Measurements from ENCODE around the gene POGZ. TPM values are rescaled to one million over a fixed set of nuclear protein-coding genes. Genes with fewer than 3 reads are reported as not detected.

POGZ gene
- total RNA-seq, 4 donors from 2014 or later, result 35.0 to 63.3 (median 49.1) TPM

GRCh38 chr1:151494741-151495281, 35.5 kb upstream of the POGZ start:
- Histone ChIP-seq H3K4me3 (no peak overlapping the region), H3K36me3 (no peaks in the 10 kb centered on the region), H3K27me3 (no peaks in the 10 kb centered on the region), H3K4me1 (peaks cover 0 to 15% (median 9%) of the 10 kb centered on the region in 4 donors), H3K9me3 (no peaks in the 10 kb centered on the region), H3K27ac (replicated peaks in 1 of 4) (peak overlapping the region in 3 of 4 donors; percentile 11 to 26 (median 12))
- 0% methylated on average over 1 of the region's 1 CpG for WGBS
- intact Hi-C loops (cut with DNase I), result no loop called here
- TF ChIP-seq CTCF (IDR thresholded peaks at IDR 0.05) (no peak), EP300 (IDR thresholded peaks at IDR 0.05) (no peak), POLR2A (IDR thresholded peaks at IDR 0.05; ENCODE audit: low read depth) (no peak), POLR2AphosphoS5 (IDR thresholded peaks at IDR 0.05) (no peak)
- DNase-seq (ENCODE audit: extremely low spot score), result no peak

GRCh38 chr1:151493042-151493441, 33.7 kb upstream of the POGZ start:
- Histone ChIP-seq H3K27ac (replicated peaks in 1 of 4) (no peak overlapping the region), H3K9me3 (no peaks in the 10 kb centered on the region), H3K4me3 (no peak overlapping the region), H3K36me3 (no peaks in the 10 kb centered on the region), H3K27me3 (no peaks in the 10 kb centered on the region), H3K4me1 (peaks cover 0 to 15% (median 9%) of the 10 kb centered on the region in 4 donors)
- DNase-seq (ENCODE audit: extremely low spot score), result no peak
- WGBS, result 92% methylated on average over 3 of the region's 3 CpGs
- no peak for TF ChIP-seq EP300 (IDR thresholded peaks at IDR 0.05)
- TF ChIP-seq CTCF (IDR thresholded peaks at IDR 0.05), result no peak
- TF ChIP-seq POLR2A (IDR thresholded peaks at IDR 0.05; ENCODE audit: low read depth), result no peak
- TF ChIP-seq POLR2AphosphoS5 (IDR thresholded peaks at IDR 0.05), result no peak
- intact Hi-C loops (cut with DNase I), result no loop called here

GRCh38 chr1:151492120-151492519, 32.8 kb upstream of the POGZ start:
- 80% methylated on average over 1 of the region's 1 CpG for WGBS
- no peak overlapping the region for H3K27ac ChIP-seq (replicated peaks in 1 of 4)
- H3K4me3 ChIP-seq, result no peak overlapping the region
- H3K36me3 ChIP-seq, result no peaks in the 10 kb centered on the region
- DNase-seq (ENCODE audit: extremely low spot score), result no peak
- no peaks in the 10 kb centered on the region for H3K27me3 ChIP-seq
- H3K4me1 ChIP-seq, result peaks cover 0 to 15% (median 9%) of the 10 kb centered on the region in 4 donors
- intact Hi-C loops (cut with DNase I), result no loop called here
- no peaks in the 10 kb centered on the region for H3K9me3 ChIP-seq
- TF ChIP-seq POLR2AphosphoS5 (IDR thresholded peaks at IDR 0.05) (no peak), CTCF (IDR thresholded peaks at IDR 0.05) (no peak), POLR2A (IDR thresholded peaks at IDR 0.05; ENCODE audit: low read depth) (no peak), EP300 (IDR thresholded peaks at IDR 0.05) (no peak)

GRCh38 chr1:151491641-151492040, 32.3 kb upstream of the POGZ start:
- WGBS, result 80% methylated on average over 5 of the region's 5 CpGs
- DNase-seq (ENCODE audit: extremely low spot score), result no peak
- no peaks in the 10 kb centered on the region for H3K9me3 ChIP-seq
- peaks cover 0 to 15% (median 9%) of the 10 kb centered on the region in 4 donors for H3K4me1 ChIP-seq
- no peak for TF ChIP-seq EP300 (IDR thresholded peaks at IDR 0.05)
- no peaks in the 10 kb centered on the region for H3K27me3 ChIP-seq
- H3K4me3 ChIP-seq, result no peak overlapping the region
- intact Hi-C loops (cut with DNase I), result no loop called here
- no peak overlapping the region for H3K27ac ChIP-seq (replicated peaks in 1 of 4)
- H3K36me3 ChIP-seq, result no peaks in the 10 kb centered on the region

- no peak for TF ChIP-seq POLR2A (IDR thresholded peaks at IDR 0.05; ENCODE audit: low read depth)
- no peak for TF ChIP-seq EP300 (IDR thresholded peaks at IDR 0.05)
- no peak for TF ChIP-seq CTCF (IDR thresholded peaks at IDR 0.05)
- no peak for TF ChIP-seq POLR2AphosphoS5 (IDR thresholded peaks at IDR 0.05)
- Histone ChIP-seq H3K36me3 (no peaks in the 10 kb centered on the region), H3K4me1 (no peaks in the 10 kb centered on the region), H3K4me3 (no peak overlapping the region), H3K9me3 (peaks cover 0 to 6% (median 3%) of the 10 kb centered on the region in 4 donors), H3K27me3 (no peaks in the 10 kb centered on the region), H3K27ac (replicated peaks in 1 of 4) (no peak overlapping the region)
- intact Hi-C loops (cut with DNase I), result no loop called here
- no peak for DNase-seq (ENCODE audit: extremely low spot score)
- 78% methylated on average over 1 of the region's 1 CpG for WGBS
Measured at GRCh38 chr1:151486557-151486956, 27.3 kb upstream of the POGZ start.
